Rectal smooth muscle tissue (tissue), 1 donor: ENCODE results near the gene WAC.
"Not testable (repeated sequence)": the region's sequence is repeated elsewhere in the genome, so short reads cannot be mapped to it uniquely, and the experiment has no call there.

Experiments
- H3K27ac ChIP-seq: one replicate; pipeline ENCODE4 v1.7.0; 2013; ENCODE audit warnings: low read depth, low read length, inconsistent platforms
- H3K27me3 ChIP-seq: one replicate; pipeline ENCODE4 v1.7.0; 2013; ENCODE audit warnings: low read length; ENCODE audit not compliant: control insufficient read depth, insufficient read depth
- H3K36me3 ChIP-seq: one replicate; pipeline ENCODE4 v1.7.0; 2013; ENCODE audit warnings: low read length; ENCODE audit not compliant: control insufficient read depth, insufficient read depth
- H3K4me1 ChIP-seq: one replicate; pipeline ENCODE4 v1.7.0; 2013; ENCODE audit warnings: low read length; ENCODE audit not compliant: control insufficient read depth, insufficient read depth
- H3K4me3 ChIP-seq: one replicate; pipeline ENCODE4 v1.7.0; 2013; ENCODE audit warnings: low read length
- H3K9ac ChIP-seq: one replicate; pipeline ENCODE4 v1.7.0; 2013; ENCODE audit warnings: low read length

WAC gene

GRCh38 chr10:28558186-28558585 is 25.3 kb downstream of the WAC start:
- H3K27me3 ChIP-seq, result no peaks in the 10 kb centered on the region
- H3K4me1 ChIP-seq, result peaks cover 19% of the 10 kb centered on the region
- no peak overlapping the region for H3K9ac ChIP-seq
- no peak overlapping the region for H3K27ac ChIP-seq
- H3K36me3 ChIP-seq, result peaks cover 2% of the 10 kb centered on the region
- no peak overlapping the region for H3K4me3 ChIP-seq

- Histone ChIP-seq H3K27me3 (no peaks in the 10 kb centered on the region), H3K36me3 (peaks cover 2% of the 10 kb centered on the region), H3K4me1 (peaks cover 19% of the 10 kb centered on the region), H3K27ac (no peak overlapping the region), H3K4me3 (no peak overlapping the region), H3K9ac (no peak overlapping the region)
Measured at GRCh38 chr10:28558923-28559508, 26.1 kb downstream of the WAC start.

- H3K9ac ChIP-seq, result no peak overlapping the region
- H3K4me3 ChIP-seq, result no peak overlapping the region
- H3K27ac ChIP-seq, result no peak overlapping the region
- H3K4me1 ChIP-seq, result peaks cover 20% of the 10 kb centered on the region
- H3K27me3 ChIP-seq, result no peaks in the 10 kb centered on the region
- peaks cover 2% of the 10 kb centered on the region for H3K36me3 ChIP-seq
Measured at GRCh38 chr10:28559618-28560017, 26.7 kb downstream of the WAC start.

GRCh38 chr10:28560617-28561016 is 27.7 kb downstream of the WAC start:
- peaks cover 23% of the 10 kb centered on the region for H3K4me1 ChIP-seq
- no peak overlapping the region for H3K4me3 ChIP-seq
- H3K27ac ChIP-seq, result no peak overlapping the region
- no peaks in the 10 kb centered on the region for H3K27me3 ChIP-seq
- H3K9ac ChIP-seq, result no peak overlapping the region
- H3K36me3 ChIP-seq, result peaks cover 2% of the 10 kb centered on the region

- Histone ChIP-seq H3K36me3 (peaks cover 2% of the 10 kb centered on the region), H3K4me3 (no peak overlapping the region), H3K9ac (no peak overlapping the region), H3K4me1 (peaks cover 19% of the 10 kb centered on the region), H3K27me3 (no peaks in the 10 kb centered on the region), H3K27ac (no peak overlapping the region)
Measured at GRCh38 chr10:28561531-28561930, 28.6 kb downstream of the WAC start.

- Histone ChIP-seq H3K27me3 (no peaks in the 10 kb centered on the region), H3K4me1 (peaks cover 5% of the 10 kb centered on the region), H3K9ac (no peak overlapping the region), H3K27ac (no peak overlapping the region), H3K36me3 (peaks cover 2% of the 10 kb centered on the region), H3K4me3 (no peak overlapping the region)
Measured at GRCh38 chr10:28564905-28565304, 32.0 kb downstream of the WAC start.

GRCh38 chr10:28566458-28567015 is 33.6 kb downstream of the WAC start:
- peaks cover 8% of the 10 kb centered on the region for H3K4me1 ChIP-seq
- H3K4me3 ChIP-seq, result no peak overlapping the region
- H3K36me3 ChIP-seq, result no peaks in the 10 kb centered on the region
- H3K27me3 ChIP-seq, result no peaks in the 10 kb centered on the region
- H3K27ac ChIP-seq, result no peak overlapping the region
- no peak overlapping the region for H3K9ac ChIP-seq

- Histone ChIP-seq H3K36me3 (no peaks in the 10 kb centered on the region), H3K27ac (no peak overlapping the region), H3K27me3 (no peaks in the 10 kb centered on the region), H3K4me1 (peaks cover 7% of the 10 kb centered on the region), H3K9ac (no peak overlapping the region), H3K4me3 (no peak overlapping the region)
Measured at GRCh38 chr10:28569506-28570159, 36.7 kb downstream of the WAC start.

- H3K27ac ChIP-seq, result no peak overlapping the region
- H3K9ac ChIP-seq, result no peak overlapping the region
- peaks cover 6% of the 10 kb centered on the region for H3K4me1 ChIP-seq
- no peak overlapping the region for H3K4me3 ChIP-seq
- no peaks in the 10 kb centered on the region for H3K36me3 ChIP-seq
- H3K27me3 ChIP-seq, result no peaks in the 10 kb centered on the region
Measured at GRCh38 chr10:28570598-28570997, 37.7 kb downstream of the WAC start.

GRCh38 chr10:28571265-28571664 is 38.3 kb downstream of the WAC start:
- peaks cover 6% of the 10 kb centered on the region for H3K4me1 ChIP-seq
- no peak overlapping the region for H3K27ac ChIP-seq
- H3K27me3 ChIP-seq, result no peaks in the 10 kb centered on the region
- H3K4me3 ChIP-seq, result no peak overlapping the region
- H3K36me3 ChIP-seq, result no peaks in the 10 kb centered on the region
- H3K9ac ChIP-seq, result no peak overlapping the region

- not testable (repeated sequence) for H3K4me1 ChIP-seq
Measured at GRCh38 chr10:28574214-28574613, 41.3 kb downstream of the WAC start.

GRCh38 chr10:28575852-28576251 is 42.9 kb downstream of the WAC start:
- H3K4me1 ChIP-seq, result peaks cover 6% of the 10 kb centered on the region
- H3K27ac ChIP-seq, result no peak overlapping the region

More at GRCh38 chr10:28574214-28574613, 41.3 kb downstream of the WAC start:
- not testable (repeated sequence) for H3K27me3 ChIP-seq, H3K9ac ChIP-seq, H3K36me3 ChIP-seq, H3K4me3 ChIP-seq, H3K27ac ChIP-seq

GRCh38 chr10:28577506-28577905 is 44.6 kb downstream of the WAC start:
- no peak overlapping the region for H3K9ac ChIP-seq
- no peak overlapping the region for H3K4me3 ChIP-seq
- H3K36me3 ChIP-seq, result no peaks in the 10 kb centered on the region
- H3K4me1 ChIP-seq, result peaks cover 6% of the 10 kb centered on the region
- H3K27me3 ChIP-seq, result no peaks in the 10 kb centered on the region
- H3K27ac ChIP-seq, result no peak overlapping the region

More at GRCh38 chr10:28575852-28576251, 42.9 kb downstream of the WAC start:
- Histone ChIP-seq H3K4me3 (no peak overlapping the region), H3K36me3 (no peaks in the 10 kb centered on the region), H3K9ac (no peak overlapping the region), H3K27me3 (no peaks in the 10 kb centered on the region)
